DND-41 (cell line): Measurements from ENCODE around the gene PALB2.

ENCODE experiments used
- EZH2 ChIP-seq: IDR thresholded peaks from 3 replicates; pipeline ENCODE4 v1.6.1; 2012; ENCODE audit warnings: borderline replicate concordance, low read depth, mild to moderate bottlenecking, moderate library complexity, low read length, inconsistent platforms; ENCODE audit not compliant: severe bottlenecking
- TF ChIP-seq, protein P1 (sequence below): IDR thresholded peaks from 2 replicates; pipeline ENCODE4 v1.5.1; 2012; ENCODE audit warnings: borderline replicate concordance, low read length, moderate library complexity, mild to moderate bottlenecking; ENCODE audit not compliant: poor library complexity, severe bottlenecking; ENCODE audit errors: extremely low read depth

DNA sequence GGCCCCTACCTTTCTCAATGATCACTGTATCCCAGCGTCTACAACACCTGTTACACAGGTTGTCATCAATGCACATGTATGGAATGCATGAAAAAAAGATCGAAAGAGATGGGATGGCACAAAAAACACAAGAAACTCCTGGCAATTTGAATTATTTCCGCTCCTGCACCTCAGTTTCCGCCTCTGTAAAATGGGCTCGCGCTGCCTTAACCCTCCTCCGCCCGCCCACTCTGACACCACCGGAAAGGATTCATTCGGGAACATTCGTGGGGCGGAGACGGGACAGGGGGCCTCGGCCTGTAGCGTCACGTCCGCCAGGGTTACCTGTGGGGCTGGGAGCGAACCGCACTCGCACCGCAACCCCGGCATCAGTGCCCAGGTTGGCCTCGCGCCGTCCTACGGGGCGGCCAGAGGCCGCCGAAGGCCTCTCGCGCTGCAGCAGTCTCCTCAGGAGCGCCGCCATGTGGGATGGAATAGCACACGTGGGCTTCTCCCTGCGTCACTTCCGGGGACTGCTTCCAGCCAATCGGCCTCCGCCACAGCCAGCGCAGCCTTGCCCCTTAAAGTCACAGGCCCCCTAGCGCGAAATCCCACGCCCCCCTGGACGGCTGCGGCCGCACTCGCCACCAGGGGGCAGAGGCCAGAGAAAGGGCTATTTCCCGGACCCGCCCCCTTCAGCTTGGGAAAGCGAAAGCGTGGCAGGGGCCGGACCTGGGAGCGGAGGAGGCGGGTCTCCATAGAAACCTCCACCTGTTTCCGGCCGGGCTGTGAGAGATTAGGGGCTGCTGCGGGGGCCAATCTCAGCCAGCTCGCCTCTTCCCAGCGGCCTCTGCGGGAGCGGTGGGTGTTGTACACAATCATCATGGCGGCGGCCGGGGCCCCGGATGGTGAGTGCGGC is 84.0 kb downstream of the PALB2 start, which contains the start of the genes EARS2 and UBFD1:
- TF ChIP-seq, protein P1, sequence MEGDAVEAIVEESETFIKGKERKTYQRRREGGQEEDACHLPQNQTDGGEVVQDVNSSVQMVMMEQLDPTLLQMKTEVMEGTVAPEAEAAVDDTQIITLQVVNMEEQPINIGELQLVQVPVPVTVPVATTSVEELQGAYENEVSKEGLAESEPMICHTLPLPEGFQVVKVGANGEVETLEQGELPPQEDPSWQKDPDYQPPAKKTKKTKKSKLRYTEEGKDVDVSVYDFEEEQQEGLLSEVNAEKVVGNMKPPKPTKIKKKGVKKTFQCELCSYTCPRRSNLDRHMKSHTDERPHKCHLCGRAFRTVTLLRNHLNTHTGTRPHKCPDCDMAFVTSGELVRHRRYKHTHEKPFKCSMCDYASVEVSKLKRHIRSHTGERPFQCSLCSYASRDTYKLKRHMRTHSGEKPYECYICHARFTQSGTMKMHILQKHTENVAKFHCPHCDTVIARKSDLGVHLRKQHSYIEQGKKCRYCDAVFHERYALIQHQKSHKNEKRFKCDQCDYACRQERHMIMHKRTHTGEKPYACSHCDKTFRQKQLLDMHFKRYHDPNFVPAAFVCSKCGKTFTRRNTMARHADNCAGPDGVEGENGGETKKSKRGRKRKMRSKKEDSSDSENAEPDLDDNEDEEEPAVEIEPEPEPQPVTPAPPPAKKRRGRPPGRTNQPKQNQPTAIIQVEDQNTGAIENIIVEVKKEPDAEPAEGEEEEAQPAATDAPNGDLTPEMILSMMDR = peak; percentile 96
- TF ChIP-seq EZH2 = no peak
